Measurements from ENCODE around the gene NT5DC1.

NT5DC1 gene

GRCh38 chr6:116156405-116157326, 56.0 kb downstream of the NT5DC1 start:
- POLR2A ChIA-PET: no interaction called here
- Histone ChIP-seq H3K4me3 (ENCODE audit: low read depth, low read length) (no peak overlapping the region), H3K9me3 (ENCODE audit: control insufficient read depth, insufficient read depth, low read depth, low read length) (no peaks in the 10 kb centered on the region), H3K27ac (ENCODE audit: extremely low read depth, low read depth, low read length) (no peak overlapping the region), H3K4me1 (ENCODE audit: control insufficient read depth, insufficient read depth, low read length) (peaks cover 3% of the 10 kb centered on the region; the same call in 1 of the 2 replicates), H3K36me3 (ENCODE audit: control insufficient read depth in 2 of 2, insufficient read depth in 1 of 2, low read length in 2 of 2) (no peaks in the 10 kb centered on the region)
- CTCF ChIA-PET: no interaction called here
- TF ChIP-seq SP7 (tag by site-specific recombination; IDR thresholded peaks at IDR 0.05): no peak
- TF ChIP-seq ZBTB7A (tag by site-specific recombination; IDR thresholded peaks at IDR 0.05; ENCODE audit: low read depth): no peak
- TF ChIP-seq ZNF837 (tag by site-specific recombination; IDR thresholded peaks at IDR 0.05): no peak
- no peak for TF ChIP-seq YY2 (tag by site-specific recombination; IDR thresholded peaks at IDR 0.05)
- TF ChIP-seq, protein P1, sequence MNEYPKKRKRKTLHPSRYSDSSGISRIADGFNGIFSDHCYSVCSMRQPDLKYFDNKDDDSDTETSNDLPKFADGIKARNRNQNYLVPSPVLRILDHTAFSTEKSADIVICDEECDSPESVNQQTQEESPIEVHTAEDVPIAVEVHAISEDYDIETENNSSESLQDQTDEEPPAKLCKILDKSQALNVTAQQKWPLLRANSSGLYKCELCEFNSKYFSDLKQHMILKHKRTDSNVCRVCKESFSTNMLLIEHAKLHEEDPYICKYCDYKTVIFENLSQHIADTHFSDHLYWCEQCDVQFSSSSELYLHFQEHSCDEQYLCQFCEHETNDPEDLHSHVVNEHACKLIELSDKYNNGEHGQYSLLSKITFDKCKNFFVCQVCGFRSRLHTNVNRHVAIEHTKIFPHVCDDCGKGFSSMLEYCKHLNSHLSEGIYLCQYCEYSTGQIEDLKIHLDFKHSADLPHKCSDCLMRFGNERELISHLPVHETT (tag by site-specific recombination; IDR thresholded peaks at IDR 0.05): no peak
- TF ChIP-seq ZNF473 (tag by site-specific recombination; IDR thresholded peaks at IDR 0.05): no peak
- no peak for TF ChIP-seq ZNF560 (tag by site-specific recombination; IDR thresholded peaks at IDR 0.05; ENCODE audit: borderline replicate concordance)

DNA sequence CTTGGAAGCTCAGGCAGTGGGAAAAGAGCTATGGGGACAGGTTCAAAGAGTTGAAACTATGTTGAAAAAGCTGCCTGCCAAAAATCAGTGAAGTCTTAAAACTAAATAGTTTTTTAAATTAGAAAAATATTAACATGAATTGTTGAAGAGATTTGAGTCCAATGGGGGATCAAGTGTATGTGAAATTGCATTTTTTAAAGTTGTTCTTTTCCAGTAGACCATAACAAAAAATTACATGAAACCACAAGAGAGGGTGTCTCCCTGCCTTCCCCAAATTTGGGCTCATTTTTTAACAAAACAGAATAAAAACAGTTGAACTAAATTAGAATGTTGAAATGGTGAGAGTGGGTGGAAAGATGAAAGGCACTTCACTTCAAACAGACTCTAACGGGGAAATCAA, 56.7 kb downstream of the NT5DC1 start:
- Histone ChIP-seq H3K36me3 (ENCODE audit: control insufficient read depth in 2 of 2, insufficient read depth in 1 of 2, low read length in 2 of 2) (no peaks in the 10 kb centered on the region), H3K4me3 (ENCODE audit: low read depth, low read length) (no peak overlapping the region), H3K4me1 (ENCODE audit: control insufficient read depth, insufficient read depth, low read length) (peaks cover 2% of the 10 kb centered on the region; the same call in 1 of the 2 replicates), H3K9me3 (ENCODE audit: control insufficient read depth, insufficient read depth, low read depth, low read length) (no peaks in the 10 kb centered on the region), H3K27ac (ENCODE audit: extremely low read depth, low read depth, low read length) (no peak overlapping the region)
- TF ChIP-seq ZNF510 (tag by site-specific recombination; IDR thresholded peaks at IDR 0.05; ENCODE audit: insufficient replicate concordance) (no peak), ZNF18 (tag by site-specific recombination; IDR thresholded peaks at IDR 0.05) (no peak), FEZF1 (tag by site-specific recombination; IDR thresholded peaks at IDR 0.05) (no peak), ZNF341 (tag by site-specific recombination; IDR thresholded peaks at IDR 0.05; ENCODE audit: low read depth) (no peak), ZNF292 (tag by site-specific recombination; IDR thresholded peaks at IDR 0.05; ENCODE audit: borderline replicate concordance, low read depth) (no peak), ELK4 (IDR thresholded peaks at IDR 0.05; ENCODE audit: borderline replicate concordance, low read depth, low read length) (no peak), ZNF560 (tag by site-specific recombination; IDR thresholded peaks at IDR 0.05; ENCODE audit: borderline replicate concordance) (no peak), ZNF335 (tag by site-specific recombination; conservative IDR thresholded peaks at IDR 0.05) (no peak)
- POLR2A ChIA-PET: no interaction called here
- CTCF ChIA-PET: no interaction called here

GRCh38 chr6:116158641-116159040, 58.0 kb downstream of the NT5DC1 start:
- no peaks in the 10 kb centered on the region for H3K4me1 ChIP-seq (ENCODE audit: control insufficient read depth, insufficient read depth, low read length)
- TF ChIP-seq ZFP3 (tag by site-specific recombination; IDR thresholded peaks at IDR 0.05; ENCODE audit: low read depth) (no peak), ZNF404 (tag by site-specific recombination; IDR thresholded peaks at IDR 0.05) (no peak), ZNF843 (tag by site-specific recombination; IDR thresholded peaks at IDR 0.05) (no peak), ZNF692 (tag by site-specific recombination; IDR thresholded peaks at IDR 0.05) (no peak), ZNF791 (tag by site-specific recombination; IDR thresholded peaks at IDR 0.05) (no peak), ZFP37 (tag by site-specific recombination; IDR thresholded peaks at IDR 0.05) (no peak)
- TF ChIP-seq, protein P2, sequence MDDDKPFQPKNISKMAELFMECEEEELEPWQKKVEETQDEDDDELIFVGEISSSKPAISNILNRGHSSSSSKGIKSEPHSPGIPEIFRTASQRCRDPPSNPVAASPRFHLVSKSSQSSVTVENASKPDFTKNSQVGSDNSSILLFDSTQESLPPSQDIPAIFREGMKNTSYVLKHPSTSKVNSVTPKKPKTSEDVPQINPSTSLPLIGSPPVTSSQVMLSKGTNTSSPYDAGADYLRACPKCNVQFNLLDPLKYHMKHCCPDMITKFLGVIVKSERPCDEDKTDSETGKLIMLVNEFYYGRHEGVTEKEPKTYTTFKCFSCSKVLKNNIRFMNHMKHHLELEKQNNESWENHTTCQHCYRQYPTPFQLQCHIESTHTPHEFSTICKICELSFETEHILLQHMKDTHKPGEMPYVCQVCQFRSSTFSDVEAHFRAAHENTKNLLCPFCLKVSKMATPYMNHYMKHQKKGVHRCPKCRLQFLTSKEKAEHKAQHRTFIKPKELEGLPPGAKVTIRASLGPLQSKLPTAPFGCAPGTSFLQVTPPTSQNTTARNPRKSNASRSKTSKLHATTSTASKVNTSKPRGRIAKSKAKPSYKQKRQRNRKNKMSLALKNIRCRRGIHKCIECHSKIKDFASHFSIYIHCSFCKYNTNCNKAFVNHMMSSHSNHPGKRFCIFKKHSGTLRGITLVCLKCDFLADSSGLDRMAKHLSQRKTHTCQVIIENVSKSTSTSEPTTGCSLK (tag by site-specific recombination; IDR thresholded peaks at IDR 0.05): no peak
- TF ChIP-seq, protein P3, sequence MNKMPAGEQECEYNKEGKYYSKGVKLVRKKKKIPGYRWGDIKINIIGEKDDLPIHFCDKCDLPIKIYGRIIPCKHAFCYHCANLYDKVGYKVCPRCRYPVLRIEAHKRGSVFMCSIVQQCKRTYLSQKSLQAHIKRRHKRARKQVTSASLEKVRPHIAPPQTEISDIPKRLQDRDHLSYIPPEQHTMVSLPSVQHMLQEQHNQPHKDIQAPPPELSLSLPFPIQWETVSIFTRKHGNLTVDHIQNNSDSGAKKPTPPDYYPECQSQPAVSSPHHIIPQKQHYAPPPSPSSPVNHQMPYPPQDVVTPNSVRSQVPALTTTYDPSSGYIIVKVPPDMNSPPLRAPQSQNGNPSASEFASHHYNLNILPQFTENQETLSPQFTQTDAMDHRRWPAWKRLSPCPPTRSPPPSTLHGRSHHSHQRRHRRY (tag by site-specific recombination; IDR thresholded peaks at IDR 0.05): no peak
- no peak overlapping the region for H3K27ac ChIP-seq (ENCODE audit: extremely low read depth, low read depth, low read length)
- H3K36me3 ChIP-seq (ENCODE audit: control insufficient read depth in 2 of 2, insufficient read depth in 1 of 2, low read length in 2 of 2): no peaks in the 10 kb centered on the region
- ChIA-PET POLR2A (no interaction called here), CTCF (interaction anchor here (0.7 to 1.2 kb wide), 4 partner anchors 29 to 404 kb away, joined by 3 to 5 read pairs (median 4); no protein-coding TSS in a partner anchor)
- H3K4me3 ChIP-seq (ENCODE audit: low read depth, low read length): no peak overlapping the region
- H3K9me3 ChIP-seq (ENCODE audit: control insufficient read depth, insufficient read depth, low read depth, low read length): no peaks in the 10 kb centered on the region
